Osteocyte (in vitro differentiated cells): ENCODE data around the gene FBXO10. TPM values are rescaled to one million over a fixed set of nuclear protein-coding genes. Genes with fewer than 3 reads are reported as not detected.

Experiments used
- DNase-seq: peaks from one replicate; pipeline ENCODE4 v3.0.0; 2021; ENCODE audit warnings: mixed read lengths; ENCODE audit not compliant: unreplicated experiment; ENCODE audit errors: extremely low spot score
- H3K27ac Mint-ChIP-seq: one replicate; pipeline ENCODE4 v1.8.0; 2021; ENCODE audit warnings: mild to moderate bottlenecking, mixed read lengths; ENCODE audit not compliant: unreplicated experiment
- H3K27me3 Mint-ChIP-seq: one replicate; pipeline ENCODE4 v1.8.0; 2021; ENCODE audit warnings: mixed read lengths; ENCODE audit not compliant: unreplicated experiment
- H3K36me3 Mint-ChIP-seq: one replicate; pipeline ENCODE4 v1.8.0; 2021; ENCODE audit warnings: mixed read lengths; ENCODE audit not compliant: unreplicated experiment
- H3K4me1 Mint-ChIP-seq: one replicate; pipeline ENCODE4 v1.8.0; 2021; ENCODE audit warnings: mixed read lengths; ENCODE audit not compliant: unreplicated experiment
- H3K4me3 Mint-ChIP-seq: one replicate; pipeline ENCODE4 v1.8.0; 2021; ENCODE audit warnings: mild to moderate bottlenecking, moderate library complexity, mixed read lengths; ENCODE audit not compliant: unreplicated experiment
- H3K9me3 Mint-ChIP-seq: one replicate; pipeline ENCODE4 v1.8.0; 2021; ENCODE audit warnings: mixed read lengths; ENCODE audit not compliant: unreplicated experiment
- total RNA-seq: library from RNA; stranded (reverse); gene quantifications from 2 replicates; pipeline ENCODE4 v1.2.1, GENCODE V29; 2021
- TF ChIP-seq, protein P1 (sequence below): fragments of 200-600 bp; sonication (generic); IDR thresholded peaks from 2 replicates; pipeline ENCODE4 v1.5.0; 2021; ENCODE audit warnings: antibody characterized with exemption, mild to moderate bottlenecking, moderate library complexity

Gene FBXO10
- total RNA-seq, 1 donor from 2014 or later: 21.0 TPM

DNA sequence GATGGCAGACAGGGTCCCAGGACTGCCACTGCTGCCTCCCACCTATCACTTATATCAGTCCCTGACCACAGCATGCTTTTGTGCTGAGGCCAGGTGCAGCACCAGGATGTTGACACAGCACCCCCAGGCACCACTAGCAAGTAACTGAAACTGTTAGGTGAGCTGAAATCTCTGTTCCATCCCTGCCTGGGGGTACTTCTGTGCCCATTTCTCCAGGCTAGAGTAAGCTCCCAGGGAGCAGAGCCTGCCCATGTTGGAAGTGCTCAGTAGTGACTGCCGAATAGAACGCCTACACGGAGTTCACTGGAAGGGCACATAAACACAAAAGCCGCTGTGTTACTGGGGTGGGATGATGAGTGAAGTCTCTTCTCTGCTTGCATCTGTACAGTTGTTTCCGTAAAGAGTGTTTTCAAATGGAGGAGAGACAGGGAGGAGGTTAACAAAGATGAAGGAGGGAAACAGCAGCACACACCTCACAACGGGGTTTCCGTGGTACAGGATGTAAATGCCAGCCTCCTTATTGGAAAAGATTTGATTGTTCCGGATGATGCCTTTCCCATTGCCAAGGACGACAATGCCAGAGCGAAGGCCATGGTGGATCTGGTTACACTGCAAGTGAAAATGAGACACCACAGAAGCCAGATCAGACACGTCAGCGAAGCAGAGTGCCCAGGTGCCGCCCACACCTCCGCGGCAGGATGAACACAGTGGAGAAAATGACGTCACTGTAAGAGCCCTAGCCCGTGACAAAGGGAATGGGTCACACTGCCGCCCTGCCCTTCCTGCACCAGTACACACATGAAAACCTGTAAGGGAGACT, 47.3 kb downstream of the FBXO10 start:
- no peaks in the 10 kb centered on the region for H3K9me3 Mint-ChIP-seq
- peaks cover 44% of the 10 kb centered on the region for H3K36me3 Mint-ChIP-seq
- no peaks in the 10 kb centered on the region for H3K27me3 Mint-ChIP-seq
- H3K27ac Mint-ChIP-seq: no peak overlapping the region
- DNase-seq: no peak
- no peaks in the 10 kb centered on the region for H3K4me1 Mint-ChIP-seq
- H3K4me3 Mint-ChIP-seq: no peak overlapping the region
- TF ChIP-seq, protein P1, sequence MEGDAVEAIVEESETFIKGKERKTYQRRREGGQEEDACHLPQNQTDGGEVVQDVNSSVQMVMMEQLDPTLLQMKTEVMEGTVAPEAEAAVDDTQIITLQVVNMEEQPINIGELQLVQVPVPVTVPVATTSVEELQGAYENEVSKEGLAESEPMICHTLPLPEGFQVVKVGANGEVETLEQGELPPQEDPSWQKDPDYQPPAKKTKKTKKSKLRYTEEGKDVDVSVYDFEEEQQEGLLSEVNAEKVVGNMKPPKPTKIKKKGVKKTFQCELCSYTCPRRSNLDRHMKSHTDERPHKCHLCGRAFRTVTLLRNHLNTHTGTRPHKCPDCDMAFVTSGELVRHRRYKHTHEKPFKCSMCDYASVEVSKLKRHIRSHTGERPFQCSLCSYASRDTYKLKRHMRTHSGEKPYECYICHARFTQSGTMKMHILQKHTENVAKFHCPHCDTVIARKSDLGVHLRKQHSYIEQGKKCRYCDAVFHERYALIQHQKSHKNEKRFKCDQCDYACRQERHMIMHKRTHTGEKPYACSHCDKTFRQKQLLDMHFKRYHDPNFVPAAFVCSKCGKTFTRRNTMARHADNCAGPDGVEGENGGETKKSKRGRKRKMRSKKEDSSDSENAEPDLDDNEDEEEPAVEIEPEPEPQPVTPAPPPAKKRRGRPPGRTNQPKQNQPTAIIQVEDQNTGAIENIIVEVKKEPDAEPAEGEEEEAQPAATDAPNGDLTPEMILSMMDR: no peak

DNA sequence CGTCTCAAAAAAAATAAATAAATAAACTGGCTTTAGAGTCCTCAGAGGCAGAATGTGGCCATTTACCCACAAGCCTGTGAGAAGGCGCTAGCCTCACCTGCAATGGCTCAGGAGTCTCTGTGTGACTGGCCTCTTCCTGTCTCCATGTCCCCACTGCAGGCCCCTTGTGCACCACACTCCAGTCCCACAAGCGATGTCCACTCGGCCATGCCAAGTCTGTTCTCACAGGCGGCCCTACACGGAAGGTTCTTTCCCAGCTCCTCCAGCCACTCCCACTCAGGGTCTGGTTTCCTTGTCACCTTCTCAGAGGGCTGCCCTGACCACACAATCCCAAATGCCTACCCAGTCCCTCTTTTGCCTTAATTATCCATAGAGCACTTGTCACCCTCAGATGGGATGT, 52.3 kb downstream of the FBXO10 start:
- H3K36me3 Mint-ChIP-seq: peaks cover 59% of the 10 kb centered on the region
- no peaks in the 10 kb centered on the region for H3K9me3 Mint-ChIP-seq
- no peak overlapping the region for H3K4me3 Mint-ChIP-seq
- no peak for DNase-seq
- no peaks in the 10 kb centered on the region for H3K27me3 Mint-ChIP-seq
- no peak overlapping the region for H3K27ac Mint-ChIP-seq
- H3K4me1 Mint-ChIP-seq: no peaks in the 10 kb centered on the region
- TF ChIP-seq, protein P1: no peak

DNA sequence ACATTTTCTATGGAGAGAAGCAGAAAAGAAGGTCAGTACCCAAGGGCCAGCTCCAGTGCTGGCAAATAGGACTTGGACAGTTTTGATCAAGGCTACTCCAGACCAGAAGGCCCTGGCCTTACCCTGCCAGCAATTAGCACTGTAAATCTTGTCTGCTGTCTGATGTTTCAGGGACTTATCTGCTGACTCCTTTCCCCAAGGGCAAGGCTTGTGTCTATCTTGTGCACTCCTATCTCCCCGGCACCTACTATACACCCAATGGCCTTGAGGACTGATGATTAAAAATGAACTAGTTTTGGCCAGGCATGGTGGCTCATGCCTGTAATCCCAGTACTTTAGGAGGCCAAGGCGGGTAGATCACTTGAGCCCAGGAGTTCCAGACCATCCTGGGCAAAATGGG, 53.2 kb downstream of the FBXO10 start:
- TF ChIP-seq, protein P1: no peak
- Mint-ChIP-seq H3K9me3 (no peaks in the 10 kb centered on the region), H3K27me3 (no peaks in the 10 kb centered on the region), H3K36me3 (peaks cover 57% of the 10 kb centered on the region), H3K4me3 (no peak overlapping the region), H3K27ac (no peak overlapping the region), H3K4me1 (no peaks in the 10 kb centered on the region)
- DNase-seq: no peak

DNA sequence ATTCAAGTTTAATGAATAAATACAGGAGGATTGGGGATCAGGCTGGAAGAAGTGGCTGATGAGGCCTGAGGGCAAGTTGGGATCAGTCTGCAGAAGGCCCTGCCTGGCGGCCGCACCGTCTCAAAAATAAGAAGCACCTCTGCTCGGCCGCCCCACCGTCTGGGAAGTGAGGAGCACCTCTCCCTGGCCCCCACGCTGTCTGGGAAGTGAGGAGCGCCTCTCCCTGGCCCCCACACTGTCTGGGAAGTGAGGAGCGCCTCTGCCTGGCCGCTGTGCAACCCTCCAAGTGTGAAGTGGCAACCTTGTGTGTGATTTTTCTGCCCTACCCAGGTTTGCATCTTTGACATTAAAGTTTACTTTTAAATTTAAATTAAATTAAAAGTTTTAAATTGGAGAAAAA, 55.1 kb downstream of the FBXO10 start:
- H3K36me3 Mint-ChIP-seq: peaks cover 50% of the 10 kb centered on the region

DNA sequence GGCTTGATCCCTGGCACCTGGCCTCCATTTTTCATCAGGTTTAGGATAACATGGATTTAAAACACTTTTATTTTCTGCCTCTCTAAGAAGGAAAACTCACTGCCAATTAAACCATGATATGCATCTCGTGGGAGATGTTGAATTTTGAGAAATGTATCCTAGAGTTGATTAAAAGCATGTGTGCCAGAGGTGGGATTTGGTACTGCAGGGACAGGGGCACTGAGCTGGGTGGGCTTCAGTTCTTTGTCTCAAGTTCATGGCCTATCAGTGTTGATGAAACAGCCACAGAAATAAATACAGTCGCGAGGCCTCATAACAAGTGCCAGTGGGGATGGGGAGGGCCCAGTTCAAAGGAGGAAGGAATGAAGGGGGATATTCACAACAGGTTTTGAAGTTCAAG, 55.5 kb downstream of the FBXO10 start:
- TF ChIP-seq, protein P1: no peak
- Mint-ChIP-seq H3K9me3 (no peaks in the 10 kb centered on the region), H3K36me3 (peaks cover 50% of the 10 kb centered on the region), H3K4me3 (no peak overlapping the region), H3K27me3 (no peaks in the 10 kb centered on the region), H3K4me1 (no peaks in the 10 kb centered on the region), H3K27ac (no peak overlapping the region)
- no peak for DNase-seq

More for the DNA sequence above, 55.1 kb downstream of the FBXO10 start:
- H3K27me3 Mint-ChIP-seq: no peaks in the 10 kb centered on the region
- no peaks in the 10 kb centered on the region for H3K9me3 Mint-ChIP-seq
- H3K27ac Mint-ChIP-seq: no peak overlapping the region
- DNase-seq: no peak
- TF ChIP-seq, protein P1: no peak
- H3K4me3 Mint-ChIP-seq: no peak overlapping the region
- no peaks in the 10 kb centered on the region for H3K4me1 Mint-ChIP-seq
